ENCODE data around the gene CPLX3. TPM values are rescaled to one million over a fixed set of nuclear protein-coding genes. Genes with fewer than 3 reads are reported as not detected.

CPLX3 gene
- total and polyA plus RNA-seq, 10 of the 15 experiments (the other 5 are each of a cell fraction or from before 2014, with no cell fraction given), result 0.02 to 0.04 TPM; not detected in 8

DNA sequence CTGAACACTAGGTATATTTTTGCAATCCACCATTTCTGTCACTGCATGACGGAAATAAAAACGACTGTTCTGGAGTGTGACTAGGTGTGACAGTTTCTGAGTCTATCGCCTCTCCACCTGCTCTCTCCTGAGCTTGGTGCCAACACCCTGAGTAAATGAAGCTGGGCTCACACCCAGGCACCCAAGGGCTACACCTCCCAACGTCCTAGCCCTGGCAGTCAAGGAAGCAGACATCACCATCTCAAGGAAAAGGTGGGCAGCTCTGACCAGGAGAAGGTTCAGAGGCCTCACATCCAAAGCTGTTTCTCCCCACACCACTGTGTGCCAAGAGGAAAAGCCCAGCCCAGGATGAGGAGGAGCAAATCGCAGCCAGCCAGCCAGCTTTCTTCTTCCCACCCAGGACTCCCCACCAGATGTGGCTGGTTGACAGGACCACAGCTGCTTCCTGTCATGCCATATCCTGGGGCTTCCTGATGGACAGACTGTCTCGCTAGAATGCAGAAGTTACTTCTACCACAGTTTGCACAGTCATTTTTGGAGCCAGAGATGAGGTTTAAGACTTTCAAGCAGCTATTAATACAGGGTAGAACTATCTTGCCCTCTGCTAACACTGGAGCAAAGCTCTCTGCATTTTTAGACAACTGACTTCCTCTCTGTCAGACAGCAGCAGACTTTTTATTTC is 43.4 kb downstream of the CPLX3 start (continued):
- TF ChIP-seq RAD21 (IDR thresholded peaks at IDR 0.05; ENCODE audit: insufficient read depth, low read depth, low read length), result 0 out of 2 replicates have a peak, but pooled peaks have one; percentile 8
- TF ChIP-seq ZBTB40 (IDR thresholded peaks at IDR 0.05; ENCODE audit: borderline replicate concordance), result no peak; the same call in 1 of the 2 replicates
- TF ChIP-seq POLR2A (IDR thresholded peaks at IDR 0.05; ENCODE audit: low read depth, low read length), result peak; percentile 40
- peak; percentile 98 for TF ChIP-seq FOXM1 (IDR thresholded peaks at IDR 0.05; ENCODE audit: low read depth, low read length)
- TF ChIP-seq NFXL1 (IDR thresholded peaks at IDR 0.05; ENCODE audit: borderline replicate concordance), result no peak
- TF ChIP-seq PAX5 (IDR thresholded peaks at IDR 0.05; ENCODE audit: borderline replicate concordance, low read depth, low read length), result peak; percentile 94
- TF ChIP-seq ETV6 (conservative IDR thresholded peaks at IDR 0.05 in 1 of 2, IDR thresholded peaks at IDR 0.05 in 1 of 2; ENCODE audit: borderline replicate concordance in 1 of 2, low read depth in 1 of 2), result peak in 1 of 2 experiments; percentile 92; a peak in 2 of 4 replicates
- TF ChIP-seq MEF2B (IDR thresholded peaks at IDR 0.05; ENCODE audit: partially characterized antibody, poor library complexity, severe bottlenecking), result peak; percentile 82
- TF ChIP-seq, protein P1, sequence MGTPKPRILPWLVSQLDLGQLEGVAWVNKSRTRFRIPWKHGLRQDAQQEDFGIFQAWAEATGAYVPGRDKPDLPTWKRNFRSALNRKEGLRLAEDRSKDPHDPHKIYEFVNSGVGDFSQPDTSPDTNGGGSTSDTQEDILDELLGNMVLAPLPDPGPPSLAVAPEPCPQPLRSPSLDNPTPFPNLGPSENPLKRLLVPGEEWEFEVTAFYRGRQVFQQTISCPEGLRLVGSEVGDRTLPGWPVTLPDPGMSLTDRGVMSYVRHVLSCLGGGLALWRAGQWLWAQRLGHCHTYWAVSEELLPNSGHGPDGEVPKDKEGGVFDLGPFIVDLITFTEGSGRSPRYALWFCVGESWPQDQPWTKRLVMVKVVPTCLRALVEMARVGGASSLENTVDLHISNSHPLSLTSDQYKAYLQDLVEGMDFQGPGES (IDR thresholded peaks at IDR 0.05), result 0 out of 2 replicates have a peak, but pooled peaks have one; percentile 10
- peak; percentile 96 for TF ChIP-seq MTA3 (IDR thresholded peaks at IDR 0.05; ENCODE audit: borderline replicate concordance, low read length)
- TF ChIP-seq HSF1 (IDR thresholded peaks at IDR 0.05; ENCODE audit: low read depth, low read length), result no peak
- TF ChIP-seq EED (IDR thresholded peaks at IDR 0.05; ENCODE audit: low read depth), result peak; percentile 100
- peak; percentile 48 to 65; a peak in 3 of 4 replicates for TF ChIP-seq BHLHE40 (IDR thresholded peaks at IDR 0.05; ENCODE audit: borderline replicate concordance in 1 of 2, low read depth in 2 of 2, low read length in 1 of 2)
- no peak for TF ChIP-seq HDAC6 (IDR thresholded peaks at IDR 0.05; ENCODE audit: unreplicated experiment)
- peak; percentile 66; the same call in 1 of the 2 replicates for TF ChIP-seq STAT3 (IDR thresholded peaks at IDR 0.05; ENCODE audit: low read depth, low read length)
- no peak for TF ChIP-seq ATF3 (IDR thresholded peaks at IDR 0.05; ENCODE audit: borderline replicate concordance, extremely low read depth, low read depth, low read length)
- TF ChIP-seq NBN (IDR thresholded peaks at IDR 0.05), result peak; percentile 91
- no peak for TF ChIP-seq ZNF384 (IDR thresholded peaks at IDR 0.05; ENCODE audit: borderline replicate concordance, low read depth, low read length)
- TF ChIP-seq STAT1 (conservative IDR thresholded peaks at IDR 0.05), result no peak
- TF ChIP-seq, protein P2, sequence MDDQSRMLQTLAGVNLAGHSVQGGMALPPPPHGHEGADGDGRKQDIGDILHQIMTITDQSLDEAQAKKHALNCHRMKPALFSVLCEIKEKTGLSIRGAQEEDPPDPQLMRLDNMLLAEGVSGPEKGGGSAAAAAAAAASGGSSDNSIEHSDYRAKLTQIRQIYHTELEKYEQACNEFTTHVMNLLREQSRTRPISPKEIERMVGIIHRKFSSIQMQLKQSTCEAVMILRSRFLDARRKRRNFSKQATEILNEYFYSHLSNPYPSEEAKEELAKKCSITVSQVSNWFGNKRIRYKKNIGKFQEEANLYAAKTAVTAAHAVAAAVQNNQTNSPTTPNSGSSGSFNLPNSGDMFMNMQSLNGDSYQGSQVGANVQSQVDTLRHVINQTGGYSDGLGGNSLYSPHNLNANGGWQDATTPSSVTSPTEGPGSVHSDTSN (IDR thresholded peaks at IDR 0.05; ENCODE audit: insufficient replicate concordance, low read depth, low read length), result peak; percentile 93

Data from GM12878 (cell line).